HEK293 (cell line): ENCODE results near the gene DHCR7.

Experiments used
- KLF10 ChIP-seq: fragments of 450-650 bp; IDR thresholded peaks from 2 replicates; pipeline ENCODE4 v1.5.1; 2018; ENCODE audit warnings: missing biosample characterization, mild to moderate bottlenecking, missing genetic modification characterization
- OSR2 ChIP-seq: fragments of 450-650 bp; formaldehyde crosslinking; IDR thresholded peaks from 2 replicates; pipeline ENCODE4 v1.5.1; 2016; ENCODE audit warnings: missing biosample characterization, missing genetic modification characterization

DNA sequence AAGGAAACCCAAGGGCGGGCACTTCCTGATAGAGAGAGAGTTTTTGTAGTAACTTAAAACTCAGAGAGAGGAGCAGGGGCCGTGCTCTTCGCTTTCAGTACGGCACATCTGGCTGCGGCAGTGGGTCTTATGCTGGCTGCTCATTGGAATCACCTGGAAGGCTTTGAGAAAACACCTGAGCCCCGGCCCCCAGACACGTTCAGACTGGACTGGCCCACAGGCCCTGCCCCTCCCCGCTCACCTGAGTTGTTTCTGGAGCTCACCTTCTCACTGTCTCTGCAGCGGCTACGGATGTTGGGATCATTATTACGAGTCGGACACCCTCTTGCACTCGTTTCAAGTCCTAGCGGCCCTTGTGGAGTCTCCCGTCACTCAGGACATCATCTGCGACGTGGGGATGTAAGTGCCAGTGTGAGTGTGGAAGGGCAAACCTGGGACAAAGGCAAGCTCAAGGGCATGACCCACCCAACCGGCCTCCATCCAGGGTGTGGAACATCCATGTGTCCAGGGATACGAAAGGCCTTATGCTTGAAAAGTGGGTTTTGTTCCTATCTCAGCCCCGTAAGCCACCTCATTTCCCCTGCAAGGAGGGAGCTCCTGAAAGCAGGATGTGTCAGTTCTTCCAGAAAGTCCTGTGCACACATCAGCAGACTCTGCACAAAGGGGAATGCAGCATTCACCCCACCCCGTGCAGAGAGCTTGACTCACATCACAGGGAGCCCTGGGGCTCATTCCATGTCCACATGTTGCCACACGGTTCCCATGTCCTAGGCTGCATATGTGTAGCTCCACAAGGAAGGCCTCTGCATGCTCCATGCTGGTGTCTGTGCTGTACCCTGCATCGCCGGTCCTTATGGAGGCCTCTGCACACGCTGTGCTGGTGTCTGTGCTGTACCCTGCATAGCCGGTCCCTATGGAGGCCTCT lies 10.2 kb upstream of the DHCR7 start:
- TF ChIP-seq OSR2 (tag by site-specific recombination), result no peak
- TF ChIP-seq KLF10, result no peak
